GM18507 (cell line): ENCODE data around the gene LBX2.
A peak's percentile ranks its signal among the peaks of the same experiment; 100 is the strongest.

Experiments
- DNase-seq: peaks from one replicate; pipeline ENCODE4 v3.0.0; 2011; ENCODE audit warnings: low read depth; ENCODE audit not compliant: insufficient read length; ENCODE audit errors: extremely low spot score
- FAIRE-seq: peaks from 2 replicates; lab custom pipeline; 2011; peaks lifted over from hg19 to GRCh38; lab: Jason Lieb, UNC

Gene LBX2, protein sequence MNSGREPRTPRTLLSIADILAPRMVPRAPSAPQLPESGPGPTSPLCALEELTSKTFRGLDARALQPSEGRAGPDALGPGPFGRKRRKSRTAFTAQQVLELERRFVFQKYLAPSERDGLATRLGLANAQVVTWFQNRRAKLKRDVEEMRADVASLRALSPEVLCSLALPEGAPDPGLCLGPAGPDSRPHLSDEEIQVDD

DNA sequence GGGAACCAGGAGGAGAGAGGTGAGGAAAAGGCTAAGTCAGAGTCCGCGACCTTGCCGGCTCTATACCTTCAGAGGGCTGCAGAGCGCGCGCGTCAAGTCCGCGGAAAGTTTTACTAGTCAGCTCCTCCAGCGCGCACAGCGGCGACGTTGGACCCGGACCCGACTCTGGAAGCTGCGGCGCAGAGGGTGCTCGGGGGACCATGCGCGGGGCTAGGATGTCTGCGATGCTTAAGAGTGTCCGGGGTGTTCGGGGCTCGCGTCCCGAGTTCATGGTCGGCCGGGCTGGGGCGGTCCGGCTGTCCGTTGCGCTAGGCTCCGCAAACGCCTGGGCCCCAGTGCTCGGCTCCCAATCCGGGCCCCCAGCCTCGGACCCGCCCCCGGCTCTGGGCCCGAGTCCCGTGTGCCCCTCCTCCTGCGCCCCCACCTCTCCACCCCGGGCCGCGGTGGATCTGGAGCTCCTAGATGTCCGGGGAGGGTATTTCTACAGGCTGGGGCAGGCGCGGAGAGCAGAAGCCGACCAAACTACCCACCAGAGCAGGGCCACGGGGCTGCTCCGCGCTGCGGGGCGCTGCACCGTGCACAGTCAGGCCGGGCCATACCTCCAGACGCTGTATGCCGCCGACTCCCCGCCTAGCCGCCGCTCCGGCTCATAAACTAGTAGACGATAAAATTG lies at the start of gene LBX2:
TSS of gene LBX2 (minus strand) at position 337 of the 673 bp plus-strand sequence. CDS start at position 271, 66 bp downstream.
- FAIRE-seq, result no peak

DNA sequence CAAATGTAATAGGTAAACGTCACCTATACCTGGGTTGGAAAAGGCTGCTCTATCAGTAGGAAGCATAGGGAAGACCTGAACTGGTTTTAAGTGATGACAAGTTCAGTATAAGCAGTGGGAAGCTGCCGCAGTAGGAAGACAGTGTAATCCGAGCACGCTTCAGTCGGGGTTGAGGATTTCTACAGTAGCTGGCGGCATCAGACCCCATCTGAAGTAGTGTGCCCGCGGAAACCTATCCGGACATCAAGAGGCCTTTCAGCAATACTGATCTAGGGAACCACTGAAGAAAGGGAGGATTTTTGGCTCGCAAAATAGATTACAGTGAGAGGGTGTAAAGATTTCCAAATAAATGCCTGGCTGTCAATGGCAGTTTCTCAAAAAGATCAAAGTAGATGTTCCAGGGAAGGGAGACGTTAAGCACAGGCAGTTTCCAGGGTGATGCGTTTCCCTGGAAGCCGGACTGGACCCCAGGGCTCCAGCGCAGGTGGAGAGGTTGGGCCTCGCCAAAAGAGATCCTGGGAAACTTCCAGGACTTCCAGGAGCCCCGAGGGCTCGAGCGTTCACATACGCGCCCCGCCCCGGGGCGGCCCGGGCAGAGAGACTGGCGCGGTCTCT lies 49.0 kb upstream of the LBX2 start:
- DNase-seq (no peak), FAIRE-seq (no peak)

More for the DNA sequence above, at the start of gene LBX2:
- DNase-seq, result no peak

DNA sequence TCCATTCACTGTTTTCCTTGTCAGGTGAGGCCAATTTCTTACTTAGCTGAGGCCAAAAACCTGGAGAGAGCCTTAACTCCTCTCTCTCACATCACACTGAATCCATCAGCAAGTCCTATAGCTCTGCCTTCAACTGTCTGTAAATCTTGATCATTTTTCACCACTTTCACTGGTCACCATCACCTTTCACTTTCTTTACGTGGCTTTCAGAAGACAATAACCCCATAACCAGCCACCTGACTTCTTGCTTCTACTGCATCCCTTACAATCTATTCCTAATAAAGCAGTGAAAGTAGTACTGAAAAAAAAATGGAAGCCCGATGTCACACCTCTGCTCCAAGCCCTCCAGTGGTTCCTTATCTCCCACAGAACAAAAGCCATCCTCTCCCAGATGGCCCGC lies 46.6 kb upstream of the LBX2 start:
- DNase-seq (no peak), FAIRE-seq (no peak)

DNA sequence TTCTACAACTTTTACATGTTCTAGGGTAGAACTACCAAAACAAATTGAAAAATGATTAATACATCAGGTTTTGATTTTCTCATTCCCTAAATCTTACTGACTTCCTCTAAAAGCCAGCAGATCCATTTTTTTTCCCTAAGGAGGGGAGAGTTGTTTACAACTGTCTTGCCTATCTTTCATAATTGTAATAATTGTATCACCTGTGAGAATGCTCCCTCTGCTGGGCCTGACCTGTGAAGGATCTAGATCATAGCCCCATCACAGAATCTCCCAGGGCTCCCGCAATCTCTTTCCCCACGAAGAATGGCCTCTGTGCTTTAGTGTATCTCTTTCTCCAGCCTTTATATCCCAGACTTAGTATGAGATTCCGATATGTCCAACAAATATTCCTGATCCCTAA lies 45.2 kb upstream of the LBX2 start:
- DNase-seq, result no peak
- FAIRE-seq, result no peak

DNA sequence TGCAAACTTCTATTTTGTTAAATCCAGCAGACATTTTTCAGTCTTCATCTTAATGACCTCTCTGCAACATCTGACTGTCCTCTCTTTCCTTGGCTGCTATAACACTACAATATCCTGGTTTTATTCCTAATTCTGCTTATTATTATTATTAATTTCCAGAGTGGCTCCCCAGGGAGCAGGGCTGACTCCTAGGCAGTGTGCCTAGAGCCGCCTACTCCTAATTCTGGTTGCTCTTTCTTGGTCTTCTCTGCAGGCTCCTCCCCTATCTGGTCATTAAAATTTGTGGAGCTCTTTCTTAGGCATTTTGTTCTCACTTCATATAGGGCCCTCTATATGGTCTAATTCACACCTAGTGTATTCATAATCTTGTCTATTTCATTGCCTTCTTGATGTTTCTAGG lies 43.6 kb upstream of the LBX2 start:
- no peak for FAIRE-seq
- no peak for DNase-seq

DNA sequence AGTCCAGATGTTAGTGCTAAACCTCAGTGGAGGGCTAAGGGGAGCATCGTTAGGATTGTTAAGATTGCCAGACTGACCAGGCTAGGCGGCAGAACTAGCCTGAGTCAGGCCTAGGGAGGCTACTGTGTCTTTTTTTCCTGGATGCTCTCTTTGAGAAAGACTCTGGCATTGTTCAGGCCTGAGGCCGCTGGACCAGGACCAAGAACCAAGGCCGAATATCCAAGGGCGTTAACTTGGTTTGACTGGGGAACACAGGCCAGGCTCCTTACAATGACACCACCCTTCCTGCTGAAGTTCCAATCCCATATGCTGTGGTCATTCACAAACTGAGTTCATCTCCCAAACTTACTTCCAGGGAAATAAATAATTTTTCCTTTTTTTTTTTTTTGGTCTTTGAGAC lies 40.9 kb upstream of the LBX2 start:
- DNase-seq (no peak), FAIRE-seq (no peak)

DNA sequence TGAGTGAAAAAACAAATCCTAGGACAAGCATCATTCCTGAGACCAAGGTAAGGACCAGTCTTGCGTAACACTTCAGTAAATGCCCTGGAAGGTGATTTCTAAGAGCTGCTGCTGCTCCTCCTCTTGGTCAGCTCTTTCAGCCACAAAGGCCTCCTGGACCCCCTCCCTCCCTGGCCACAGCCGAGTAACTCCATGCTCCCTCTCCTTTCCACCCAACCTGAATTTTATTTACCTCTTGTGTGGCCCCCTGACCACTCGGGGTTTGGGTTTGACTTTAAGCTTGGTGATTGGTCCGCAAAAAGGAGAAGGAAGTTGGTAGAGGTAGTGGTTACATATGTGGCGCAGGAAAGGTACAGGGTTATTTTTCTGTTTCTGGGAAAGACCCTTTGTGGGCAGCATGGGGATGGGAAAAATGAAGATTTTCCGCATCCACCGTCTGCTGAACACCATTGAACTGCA lies 39.5 kb upstream of the LBX2 start:
- FAIRE-seq (peak; percentile 67), DNase-seq (no peak)

DNA sequence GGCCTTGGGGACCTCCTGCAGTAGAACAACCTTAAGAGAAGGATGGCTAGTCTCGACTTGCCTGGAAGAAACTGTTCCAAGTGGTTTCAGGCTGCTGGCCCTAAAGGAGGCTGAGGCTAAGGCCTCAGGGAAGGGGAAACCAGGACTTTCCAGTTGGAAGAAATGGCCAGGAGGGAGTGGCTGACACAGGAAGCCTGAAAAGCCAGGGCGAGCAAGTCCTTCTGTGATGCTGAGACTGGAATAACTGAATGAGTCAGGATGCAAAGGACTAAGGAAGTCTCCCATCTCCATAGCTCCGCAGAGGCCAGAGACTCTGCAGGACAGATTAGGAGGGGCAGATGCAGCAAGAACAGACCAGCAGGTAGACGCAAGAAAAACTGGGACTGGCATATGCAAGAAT lies 37.7 kb upstream of the LBX2 start:
- FAIRE-seq, result no peak

DNA sequence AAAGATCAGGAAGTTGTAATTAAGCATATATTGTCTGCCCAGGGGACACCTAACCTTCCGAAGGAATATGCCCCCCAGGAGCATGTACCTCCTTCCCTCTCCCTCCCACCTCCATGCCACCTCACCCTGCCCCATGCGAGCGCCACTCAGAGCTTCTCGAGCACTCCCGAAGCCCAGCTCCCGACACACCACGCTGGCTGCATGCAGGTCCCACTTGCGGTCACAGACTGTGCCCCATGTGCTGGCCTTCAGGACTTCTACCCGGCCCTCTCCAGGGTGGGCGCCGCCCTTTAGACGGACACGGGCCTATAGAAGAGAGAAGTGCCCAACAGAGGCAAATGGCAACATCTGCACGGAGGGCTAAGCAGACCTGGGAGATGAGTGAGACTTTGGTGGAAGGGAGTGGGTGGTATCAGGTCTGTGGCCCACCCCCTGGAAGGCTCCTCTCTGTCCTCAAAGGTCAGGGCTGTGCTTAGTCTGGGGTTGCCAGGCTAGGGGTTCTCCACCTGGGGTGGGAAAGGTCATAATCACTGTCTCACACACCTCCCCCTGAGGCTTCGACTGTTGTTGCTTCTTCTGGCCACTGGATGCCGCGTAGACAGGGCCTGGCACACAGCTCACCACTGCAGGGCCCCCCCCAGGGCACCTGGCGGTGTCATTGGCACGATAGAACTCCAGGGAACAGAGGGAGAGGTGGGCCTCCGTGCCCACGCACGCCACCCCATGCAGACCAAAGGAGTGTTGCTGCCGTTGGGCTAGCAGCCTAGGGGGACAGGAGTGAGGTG lies 37.0 kb upstream of the LBX2 start:
- DNase-seq, result no peak
- no peak for FAIRE-seq

More for the DNA sequence above, 37.7 kb upstream of the LBX2 start:
- no peak for DNase-seq

DNA sequence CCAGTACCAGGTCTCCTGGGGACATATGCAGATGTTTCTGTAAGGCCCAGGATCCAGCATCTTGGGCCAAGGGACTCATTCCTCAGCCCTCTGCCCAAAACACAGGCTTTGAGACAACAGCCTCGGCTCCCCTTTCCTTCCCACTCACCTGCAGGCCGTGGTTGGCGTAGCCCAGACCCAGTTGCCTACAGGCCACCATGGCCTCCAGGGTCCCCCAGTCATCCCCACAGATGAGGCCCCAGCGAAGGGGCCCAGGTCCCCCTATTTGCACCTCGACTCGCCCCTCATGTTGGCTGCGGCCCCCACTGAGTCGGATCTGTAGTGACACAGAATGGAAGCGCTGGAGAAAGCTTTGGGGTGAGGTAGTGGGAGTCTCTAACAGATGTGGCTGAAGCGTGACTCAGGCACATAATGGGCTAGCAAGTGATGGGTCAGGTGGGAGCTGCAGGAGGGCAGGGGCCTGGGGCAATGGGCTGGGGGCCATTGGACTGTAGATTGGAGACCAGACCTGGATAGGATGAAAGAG lies 36.1 kb upstream of the LBX2 start:
- DNase-seq (no peak), FAIRE-seq (no peak)

DNA sequence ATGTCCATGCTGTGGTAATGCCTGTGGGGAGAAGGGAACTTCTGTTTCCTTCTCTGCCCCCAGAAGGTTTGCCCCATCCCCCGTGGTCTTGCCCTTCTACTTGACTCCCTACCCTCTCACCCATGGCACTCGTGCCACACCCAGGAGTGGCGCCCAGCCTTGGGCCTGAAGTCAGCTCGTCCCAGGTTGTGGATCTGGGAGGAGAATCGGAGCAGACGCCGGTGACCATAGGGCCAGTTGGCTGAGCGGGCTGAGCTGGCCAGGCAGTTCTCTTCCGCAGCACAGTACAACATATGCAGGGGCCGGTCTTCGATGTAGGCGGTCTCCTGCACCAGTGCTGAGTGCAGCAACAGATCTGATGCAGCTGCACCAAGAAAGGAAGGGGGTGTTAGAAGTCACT lies 35.0 kb upstream of the LBX2 start:
- FAIRE-seq (no peak), DNase-seq (no peak)

DNA sequence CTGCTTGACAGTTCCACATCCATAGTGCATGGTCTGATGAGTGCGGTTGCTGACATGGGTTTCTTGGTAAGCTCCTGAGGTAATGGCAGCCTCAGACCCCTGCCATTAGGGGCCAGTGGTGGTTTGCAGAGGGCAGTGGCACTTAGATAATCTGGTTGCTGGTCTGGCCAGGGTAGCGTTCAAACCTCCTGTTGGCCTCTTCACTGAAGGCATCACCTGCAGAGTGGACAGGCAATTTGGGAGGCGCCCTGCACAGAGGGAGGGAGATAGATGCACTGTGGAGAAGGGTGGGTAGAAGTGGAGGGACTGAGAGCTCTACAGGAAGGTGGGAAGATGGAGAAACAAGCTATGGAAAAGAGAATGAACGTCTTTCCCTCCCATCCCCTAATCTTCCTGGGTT lies 34.1 kb upstream of the LBX2 start:
- no peak for DNase-seq

DNA sequence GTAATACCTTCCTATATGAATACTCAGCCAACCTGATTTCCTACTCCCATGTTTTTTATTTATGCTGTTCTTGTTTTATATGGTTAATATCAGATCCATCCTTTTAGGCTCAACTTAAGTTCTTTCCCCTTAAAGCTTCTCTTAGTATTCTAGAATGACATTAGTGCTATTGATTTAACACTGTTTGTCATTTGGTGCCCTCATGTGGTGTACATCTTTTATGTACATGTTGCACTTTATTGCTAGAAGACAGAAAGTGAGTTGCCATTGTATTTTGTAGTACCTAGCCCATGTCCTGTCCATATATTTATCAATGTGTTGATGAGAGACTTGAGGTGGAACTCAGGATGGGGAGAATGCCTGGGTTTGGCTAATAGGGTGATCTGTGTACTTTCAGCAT lies 32.8 kb upstream of the LBX2 start:
- FAIRE-seq (no peak), DNase-seq (no peak)

More for the DNA sequence above, 34.1 kb upstream of the LBX2 start:
- FAIRE-seq, result no peak

DNA sequence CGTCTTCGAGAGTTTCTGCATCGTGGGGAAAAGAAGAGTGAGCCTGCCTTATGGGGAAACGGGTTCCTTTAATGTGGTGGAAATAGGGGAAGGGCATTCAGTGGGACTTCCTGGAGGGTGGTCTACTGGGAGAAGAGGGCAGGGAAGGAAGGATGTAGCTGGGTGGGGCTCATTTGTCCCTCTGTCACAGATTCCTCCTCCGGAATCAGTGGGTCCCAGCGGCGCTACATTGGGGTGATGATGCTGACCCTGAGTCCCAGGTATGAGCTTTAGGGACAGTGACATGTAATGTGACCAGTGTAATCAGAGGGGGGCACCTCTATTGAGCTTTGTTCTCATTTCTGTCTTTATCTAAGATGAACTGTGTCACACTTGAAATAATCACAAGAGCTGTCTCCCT lies 32.3 kb upstream of the LBX2 start:
- DNase-seq, result no peak
- FAIRE-seq, result no peak

DNA sequence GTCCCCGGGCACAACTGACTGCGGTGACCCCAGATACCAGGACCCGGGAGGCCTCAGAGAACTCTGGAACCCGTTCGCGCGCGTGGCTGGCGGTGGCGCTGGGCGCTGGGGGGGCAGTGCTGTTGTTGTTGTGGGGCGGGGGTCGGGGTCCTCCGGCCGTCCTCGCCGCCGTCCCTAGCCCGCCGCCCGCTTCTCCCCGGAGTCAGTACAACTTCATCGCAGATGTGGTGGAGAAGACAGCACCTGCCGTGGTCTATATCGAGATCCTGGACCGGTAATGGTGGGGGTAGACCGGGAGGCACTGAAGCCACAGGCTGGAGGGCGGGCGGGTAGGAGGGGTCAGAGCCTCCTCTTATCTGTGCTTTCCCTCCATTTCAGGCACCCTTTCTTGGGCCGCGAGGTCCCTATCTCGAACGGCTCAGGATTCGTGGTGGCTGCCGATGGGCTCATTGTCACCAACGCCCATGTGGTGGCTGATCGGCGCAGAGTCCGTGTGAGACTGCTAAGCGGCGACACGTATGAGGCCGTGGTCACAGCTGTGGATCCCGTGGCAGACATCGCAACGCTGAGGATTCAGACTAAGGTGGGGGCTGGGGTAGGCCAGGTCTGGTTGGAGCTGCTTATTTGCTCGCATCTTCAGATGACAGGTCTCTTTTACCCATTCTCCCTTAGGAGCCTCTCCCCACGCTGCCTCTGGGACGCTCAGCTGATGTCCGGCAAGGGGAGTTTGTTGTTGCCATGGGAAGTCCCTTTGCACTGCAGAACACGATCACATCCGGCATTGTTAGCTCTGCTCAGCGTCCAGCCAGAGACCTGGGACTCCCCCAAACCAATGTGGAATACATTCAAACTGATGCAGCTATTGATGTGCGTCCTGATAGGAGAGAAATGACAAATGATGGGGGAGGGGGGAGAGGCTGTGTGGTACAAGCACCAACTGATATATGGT lies 31.1 kb upstream of the LBX2 start:
- FAIRE-seq, result peak; percentile 86
- DNase-seq, result no peak

DNA sequence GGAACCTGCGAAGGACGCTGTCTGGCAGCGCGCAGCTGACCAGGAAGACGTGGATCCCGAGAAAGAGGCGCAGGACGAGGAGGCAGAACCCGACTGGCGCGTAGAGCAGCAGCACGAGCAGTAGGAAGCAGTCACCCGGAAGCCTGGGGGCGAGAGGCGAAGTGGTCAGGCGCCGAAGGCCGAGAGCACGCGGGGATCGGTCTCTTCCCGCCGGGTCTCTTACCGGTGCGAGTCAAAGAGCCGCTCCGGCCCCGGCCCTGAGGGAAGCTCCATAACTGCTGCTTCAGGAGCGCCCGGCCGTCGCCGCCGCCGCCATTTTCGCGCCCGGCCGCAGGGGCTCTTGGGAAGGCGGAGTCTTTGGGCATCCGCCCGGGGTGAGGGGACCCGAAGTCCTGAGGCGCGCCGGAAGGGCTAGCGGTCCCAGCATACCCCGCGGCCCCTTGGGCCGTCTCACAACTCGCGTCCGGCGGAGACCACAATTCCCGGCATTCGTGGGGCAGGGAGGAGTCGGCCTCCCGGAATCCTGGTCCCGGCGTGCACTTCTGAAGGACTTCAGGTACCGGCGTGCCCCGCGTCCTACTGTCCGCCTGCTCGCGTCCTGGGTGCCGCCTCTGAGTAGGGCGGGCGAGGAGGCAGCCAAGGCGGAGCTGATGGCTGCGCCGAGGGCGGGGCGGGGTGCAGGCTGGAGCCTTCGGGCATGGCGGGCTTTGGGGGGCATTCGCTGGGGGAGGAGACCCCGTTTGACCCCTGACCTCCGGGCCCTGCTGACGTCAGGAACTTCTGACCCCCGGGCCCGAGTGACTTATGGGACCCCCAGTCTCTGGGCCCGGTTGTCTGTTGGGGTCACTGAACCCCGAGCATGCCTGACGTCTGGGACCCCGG lies 30.2 kb upstream of the LBX2 start, which contains the start of the genes AUP1 and HTRA2:
TSS of gene AUP1 (minus strand) at position 350 of the 882 bp plus-strand sequence. CDS start at position 273, 77 bp downstream.
TSS of gene HTRA2 (plus strand) at position 577 of the 882 bp plus-strand sequence. CDS start at position 651, 74 bp downstream.
- FAIRE-seq (peak; percentile 96), DNase-seq (peak; percentile 99)

DNA sequence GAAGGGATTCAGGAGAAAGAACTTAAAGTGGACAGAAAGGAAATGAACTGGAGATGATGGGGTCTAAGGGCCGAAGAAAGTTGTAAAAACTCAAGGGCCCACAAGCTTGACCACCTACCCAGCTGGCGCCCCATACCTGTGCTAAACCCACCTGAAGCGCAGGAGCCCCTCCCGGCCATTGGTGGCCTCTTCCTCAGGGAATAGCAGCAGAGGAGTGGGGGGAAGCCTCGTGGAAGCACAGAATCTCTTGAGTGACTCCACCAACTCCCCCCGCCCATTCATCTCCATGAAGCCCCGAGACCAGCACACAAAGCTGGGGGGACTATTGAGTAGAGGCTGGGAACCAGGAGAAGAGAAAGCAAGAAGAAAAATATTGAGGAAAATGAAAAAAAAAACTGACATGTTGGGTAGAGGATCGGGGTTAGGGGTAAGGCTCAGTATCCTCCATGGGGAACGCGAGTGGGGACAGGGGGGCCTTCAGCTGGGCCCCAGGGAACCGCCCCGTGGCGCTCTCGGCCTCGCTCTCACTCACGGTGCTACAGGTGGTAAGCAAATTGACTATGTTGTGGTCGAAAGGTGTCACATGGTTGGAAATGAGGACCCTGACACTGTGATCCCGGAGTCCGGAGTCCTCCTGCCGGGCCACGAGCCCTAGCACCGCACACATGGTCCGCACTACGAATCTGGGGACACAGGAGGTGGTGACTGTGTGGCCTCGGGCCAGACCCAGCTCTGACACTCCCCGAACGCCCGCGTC lies 29.4 kb upstream of the LBX2 start:
- DNase-seq (no peak), FAIRE-seq (no peak)
